ENCODE measurements around the gene CLDND2.

DNA sequence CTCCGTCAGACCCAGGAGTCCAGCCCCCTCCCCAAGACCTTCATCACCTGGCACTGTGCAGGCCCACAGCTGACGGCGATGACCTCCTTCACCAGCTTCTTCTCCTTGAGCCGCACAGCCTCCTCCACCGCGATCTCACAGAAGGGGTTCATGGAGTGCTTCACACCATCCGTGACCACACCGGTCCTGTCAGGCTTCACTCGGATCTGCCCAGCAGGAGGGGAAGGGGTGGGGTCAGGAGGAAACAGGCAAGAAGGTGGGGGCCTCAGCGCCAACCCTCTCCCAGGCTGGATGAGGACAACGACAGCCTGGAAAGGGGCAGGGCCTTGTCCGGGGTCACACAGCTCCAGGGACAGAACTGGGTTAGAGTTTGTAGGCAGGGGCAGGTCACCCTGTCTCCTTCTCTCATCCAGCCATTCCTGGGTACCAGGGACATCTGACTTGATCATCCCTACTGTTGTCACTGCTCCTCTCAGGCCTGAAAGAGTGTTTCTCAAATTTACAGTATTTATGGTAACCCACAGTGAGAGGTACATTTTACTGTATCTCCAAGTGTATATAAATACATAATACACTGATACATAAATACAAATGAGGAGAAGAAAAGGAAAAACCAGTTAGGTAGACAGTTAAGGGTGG, 14.6 kb downstream of the CLDND2 start:
- TF ChIP-seq POLR2A (IDR thresholded peaks at IDR 0.05) = no peak
- TF ChIP-seq, protein P1, sequence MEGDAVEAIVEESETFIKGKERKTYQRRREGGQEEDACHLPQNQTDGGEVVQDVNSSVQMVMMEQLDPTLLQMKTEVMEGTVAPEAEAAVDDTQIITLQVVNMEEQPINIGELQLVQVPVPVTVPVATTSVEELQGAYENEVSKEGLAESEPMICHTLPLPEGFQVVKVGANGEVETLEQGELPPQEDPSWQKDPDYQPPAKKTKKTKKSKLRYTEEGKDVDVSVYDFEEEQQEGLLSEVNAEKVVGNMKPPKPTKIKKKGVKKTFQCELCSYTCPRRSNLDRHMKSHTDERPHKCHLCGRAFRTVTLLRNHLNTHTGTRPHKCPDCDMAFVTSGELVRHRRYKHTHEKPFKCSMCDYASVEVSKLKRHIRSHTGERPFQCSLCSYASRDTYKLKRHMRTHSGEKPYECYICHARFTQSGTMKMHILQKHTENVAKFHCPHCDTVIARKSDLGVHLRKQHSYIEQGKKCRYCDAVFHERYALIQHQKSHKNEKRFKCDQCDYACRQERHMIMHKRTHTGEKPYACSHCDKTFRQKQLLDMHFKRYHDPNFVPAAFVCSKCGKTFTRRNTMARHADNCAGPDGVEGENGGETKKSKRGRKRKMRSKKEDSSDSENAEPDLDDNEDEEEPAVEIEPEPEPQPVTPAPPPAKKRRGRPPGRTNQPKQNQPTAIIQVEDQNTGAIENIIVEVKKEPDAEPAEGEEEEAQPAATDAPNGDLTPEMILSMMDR (IDR thresholded peaks at IDR 0.05) = no peak
